Activated CD4-positive, alpha-beta T cell treated with anti-CD3 and anti-CD28 coated beads, Interleukin-2, Interleukin-6, amounts not matched to agents 100 ng/mL and 50 ng/mL, durations not matched to agents 16 hours and 8 hours (primary cell): ENCODE results near the gene ABCC3.
A peak's percentile ranks its signal among the peaks of the same experiment; 100 is the strongest.
"Not testable (repeated sequence)": the region's sequence is repeated elsewhere in the genome, so short reads cannot be mapped to it uniquely, and the experiment has no call there.

Source experiments
- DNase-seq: peaks from one replicate; pipeline ENCODE4 v3.0.0-alpha.2; 2020

ABCC3 gene

DNA sequence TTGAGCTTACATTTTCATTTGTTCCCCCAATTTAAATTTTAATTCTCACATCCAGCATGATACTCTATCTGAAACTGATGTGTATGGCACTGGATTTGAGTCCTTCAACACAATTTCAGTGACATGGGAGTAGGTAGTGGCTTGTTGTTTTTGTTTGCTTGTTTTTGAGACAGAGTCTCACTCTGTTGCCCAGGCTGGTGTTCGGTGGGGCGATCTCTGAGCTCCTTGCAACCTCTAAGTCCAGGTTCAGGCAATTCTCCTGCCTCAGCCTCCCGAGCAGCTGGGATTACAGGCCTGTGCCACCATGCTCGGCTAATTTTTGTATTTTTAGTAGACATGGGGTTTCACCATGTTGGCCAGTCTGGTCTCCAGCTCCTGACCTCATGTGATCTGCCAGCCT is 74.4 kb downstream of the ABCC3 start:
- not testable (repeated sequence) for DNase-seq

GRCh38 chr17:50710025-50710424 is 75.3 kb downstream of the ABCC3 start:
- no peak for DNase-seq

DNA sequence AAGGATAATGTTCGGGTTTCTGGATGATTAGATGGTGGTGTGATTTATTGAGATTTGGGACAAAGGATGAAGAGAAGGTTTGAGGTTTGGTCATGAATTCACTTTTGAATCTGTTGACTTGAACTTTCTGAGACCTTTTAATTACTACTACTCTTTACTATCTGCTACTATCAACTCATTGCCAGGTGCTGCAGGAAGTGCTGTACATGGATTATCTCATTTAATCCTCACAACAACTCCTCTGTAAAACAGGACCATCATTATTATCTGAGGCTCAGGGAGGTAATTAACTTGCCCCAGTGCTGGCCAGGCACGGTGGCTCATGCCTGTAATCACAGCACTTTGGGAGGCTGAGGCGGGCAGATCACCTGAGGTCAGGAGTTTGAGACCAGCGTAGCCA is 76.0 kb downstream of the ABCC3 start:
- no peak for DNase-seq

DNA sequence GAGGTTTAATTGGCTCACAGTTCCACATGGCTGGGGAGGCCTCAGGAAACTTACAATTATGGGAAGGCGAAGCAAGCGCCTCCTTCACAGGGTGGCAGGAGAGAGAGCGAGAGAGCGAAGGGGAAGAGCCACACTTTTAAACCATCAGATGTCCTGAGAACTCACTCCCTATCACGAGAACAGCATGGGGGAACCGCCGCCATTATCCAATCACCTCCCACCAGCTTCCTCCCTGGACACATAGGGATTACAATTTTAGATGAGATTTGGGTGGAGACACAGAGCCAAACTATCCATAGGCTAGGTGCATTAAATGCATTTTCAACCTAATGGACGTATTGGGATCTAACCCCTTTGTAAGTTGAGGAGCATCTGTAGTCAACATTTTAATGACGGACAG is 78.0 kb downstream of the ABCC3 start:
- no peak for DNase-seq

DNA sequence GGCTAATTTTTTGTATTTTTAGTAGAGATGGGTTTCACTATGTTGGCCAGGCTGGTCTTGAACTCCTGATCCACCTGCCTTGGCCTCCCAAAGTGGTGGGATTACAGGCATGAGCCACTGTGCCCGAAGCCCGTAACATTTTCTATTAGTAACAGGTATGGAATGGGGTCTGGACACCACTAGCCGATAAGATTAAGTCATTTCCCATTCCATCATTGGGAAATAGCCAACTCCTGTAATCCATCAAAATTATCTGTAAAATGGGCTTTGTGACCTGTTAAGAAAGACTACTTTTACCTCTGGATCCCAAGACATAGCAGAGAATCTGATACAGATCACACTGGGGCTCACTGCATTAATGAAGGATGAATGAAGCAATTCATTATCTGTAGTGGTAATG is 80.8 kb downstream of the ABCC3 start:
- DNase-seq: no peak

- peak; percentile 97 for DNase-seq
Observed at GRCh38 chr17:50719144-50719923, 84.7 kb downstream of the ABCC3 start, which contains the start of gene LUC7L3. Gene LUC7L3, plus strand, starts transcription at chr17:50719603. Its CDS starts 130 bp downstream, at chr17:50719733.

DNA sequence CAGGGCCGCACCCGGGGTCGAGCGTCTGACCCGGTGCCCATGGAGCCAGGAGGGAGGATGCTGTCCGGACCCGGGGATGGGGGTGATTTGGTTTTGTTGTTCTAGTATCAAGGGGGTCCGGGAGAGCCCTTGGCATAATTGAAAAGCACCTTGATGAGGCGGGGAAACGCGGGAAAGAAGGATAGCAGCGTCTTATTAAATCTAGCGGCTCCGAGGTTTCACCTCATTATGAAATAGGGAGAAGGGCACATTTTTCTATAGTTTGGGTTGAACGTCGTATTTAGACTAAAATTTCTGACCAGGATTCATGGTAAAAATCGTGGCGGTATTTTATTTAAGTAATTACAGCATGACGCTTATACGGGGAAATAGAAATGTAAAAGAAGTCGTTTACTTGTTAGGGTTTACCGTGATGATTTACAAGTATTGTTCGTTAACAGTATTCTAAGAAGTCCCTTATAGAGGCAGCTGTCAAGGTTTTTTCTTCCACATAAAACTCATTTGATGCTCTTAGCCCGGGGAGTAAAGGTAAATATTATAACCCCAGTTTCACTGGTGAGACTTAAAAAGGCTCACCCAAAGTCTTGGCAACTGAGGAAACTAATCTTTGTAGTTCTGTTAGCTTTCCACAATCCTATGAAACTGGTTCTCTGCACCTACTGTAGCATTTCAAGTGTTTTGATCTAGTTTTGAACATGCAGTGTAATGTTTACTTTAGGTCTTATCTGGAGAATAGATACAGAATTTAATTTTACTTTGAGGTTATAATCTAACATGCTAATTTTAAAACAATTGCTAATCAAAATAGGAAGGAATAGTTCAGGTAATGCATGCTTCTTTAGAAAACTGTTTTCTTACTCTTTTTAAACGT is 85.5 kb downstream of the ABCC3 start:
- no peak for DNase-seq

GRCh38 chr17:50721194-50722010 is 86.7 kb downstream of the ABCC3 start:
- peak; percentile 43 for DNase-seq

DNA sequence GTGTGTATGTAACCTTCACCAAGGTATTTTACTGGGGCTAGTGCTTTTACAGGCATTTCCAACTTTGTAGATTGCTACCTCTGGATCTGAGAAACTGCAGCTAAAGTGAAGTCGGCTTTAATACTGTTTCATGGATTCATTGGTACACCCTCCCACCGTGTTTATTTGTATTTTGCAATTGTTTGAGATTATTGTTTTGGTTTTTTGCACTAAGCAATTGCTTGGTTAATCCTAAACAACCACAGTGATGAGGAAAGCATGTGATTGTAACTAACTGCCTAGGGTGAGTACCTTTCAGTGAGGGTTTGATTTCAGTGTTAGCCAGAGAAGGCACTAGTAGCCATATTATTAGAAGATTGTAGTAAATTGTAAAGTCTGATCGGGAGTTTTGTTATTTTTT is 88.1 kb downstream of the ABCC3 start:
- no peak for DNase-seq

GRCh38 chr17:50724622-50725021 is 89.9 kb downstream of the ABCC3 start:
- not testable (repeated sequence) for DNase-seq

DNA sequence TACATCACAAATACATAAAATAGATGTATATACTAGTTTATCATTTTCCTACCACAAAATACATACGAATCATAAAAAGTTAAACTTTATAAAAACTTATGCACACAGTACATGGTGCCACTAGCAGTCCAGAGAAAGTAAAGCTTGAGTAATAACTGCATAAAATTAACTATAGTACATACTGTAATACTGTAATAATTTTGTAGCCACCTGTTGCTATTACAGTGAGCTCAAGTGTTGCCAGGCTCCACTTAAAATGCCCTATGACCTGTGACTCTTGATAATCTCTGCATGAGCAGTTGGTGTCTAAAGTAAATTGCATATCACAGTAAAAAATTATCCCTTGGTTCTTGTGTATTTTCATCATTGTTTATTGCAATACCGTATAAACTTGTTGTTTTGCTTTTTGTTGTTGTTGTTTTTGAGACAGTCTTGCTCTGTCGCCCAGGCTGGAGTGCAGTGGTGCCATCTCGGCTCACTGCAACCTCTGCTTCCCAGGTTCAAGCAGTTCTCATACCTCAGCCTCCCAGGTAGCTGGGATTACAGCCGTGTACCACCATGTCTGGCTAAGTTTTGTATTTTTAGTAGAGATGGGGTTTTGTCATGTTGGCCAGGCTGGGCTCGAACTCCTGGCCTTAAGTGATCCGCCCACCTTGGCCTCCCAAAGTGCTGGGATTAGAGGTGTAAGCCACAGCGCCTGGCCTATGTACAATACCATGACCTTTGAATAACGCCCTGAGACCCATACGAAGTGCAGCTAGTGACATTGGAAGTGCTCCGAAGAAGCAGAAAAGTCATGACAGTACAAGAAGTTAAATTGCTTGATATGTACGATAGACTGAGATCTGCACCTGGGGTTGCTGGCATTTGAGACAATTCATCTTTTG is 91.3 kb downstream of the ABCC3 start:
- no peak for DNase-seq

DNA sequence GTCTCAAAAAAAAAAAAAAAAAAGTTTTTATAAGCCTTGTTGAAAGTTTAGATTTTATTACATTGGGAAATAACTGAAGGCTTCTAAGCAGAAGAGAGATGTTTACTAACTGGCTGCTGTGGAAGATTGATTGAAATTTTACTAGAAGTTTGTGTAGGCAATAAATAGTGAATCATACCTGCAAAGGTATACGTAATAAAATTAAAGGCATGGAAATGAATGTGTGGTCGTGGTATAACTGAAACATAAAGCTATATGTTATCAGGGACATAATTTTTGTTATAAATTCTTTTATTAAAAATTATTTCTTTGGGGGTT is 93.4 kb downstream of the ABCC3 start:
- no peak for DNase-seq

DNA sequence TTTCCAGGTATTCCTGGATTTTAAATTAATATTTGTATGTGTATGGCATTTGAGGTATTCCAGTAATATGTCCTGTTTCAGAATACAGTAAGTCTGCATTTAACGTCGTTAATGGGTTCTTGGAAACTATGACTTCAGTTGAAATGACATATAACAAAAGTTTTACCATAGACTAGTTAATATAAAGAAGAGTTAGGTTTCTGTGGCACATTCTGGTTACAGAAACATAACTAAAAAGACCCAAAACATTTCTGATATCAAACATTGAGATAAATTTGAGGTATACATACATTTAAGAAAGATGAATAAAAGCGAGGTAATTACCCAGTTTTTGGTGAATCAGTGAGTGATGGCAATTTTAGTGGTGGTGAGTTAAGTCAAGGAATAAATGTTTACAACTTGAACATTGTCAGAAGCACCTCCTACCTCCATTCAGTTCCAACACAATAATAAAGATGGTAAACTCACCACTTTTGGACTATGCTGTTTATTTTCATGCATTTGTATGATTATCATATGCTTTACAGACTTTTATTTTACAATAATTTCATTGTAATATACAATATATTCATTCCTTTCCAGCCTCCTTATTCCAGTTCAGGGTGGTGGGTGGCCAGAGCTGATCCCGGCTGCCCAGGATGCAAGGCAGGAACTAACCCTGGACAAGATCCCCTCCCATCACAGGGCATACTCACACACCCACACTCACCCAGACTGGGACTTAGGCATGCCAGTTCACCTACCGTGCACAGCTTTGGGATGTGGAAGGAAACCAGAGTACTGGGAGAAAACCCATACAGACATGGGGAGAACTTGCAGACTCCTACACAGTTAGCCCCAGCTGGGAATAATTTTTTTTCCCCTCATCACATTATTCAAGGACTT is 94.4 kb downstream of the ABCC3 start:
- DNase-seq: no peak

DNA sequence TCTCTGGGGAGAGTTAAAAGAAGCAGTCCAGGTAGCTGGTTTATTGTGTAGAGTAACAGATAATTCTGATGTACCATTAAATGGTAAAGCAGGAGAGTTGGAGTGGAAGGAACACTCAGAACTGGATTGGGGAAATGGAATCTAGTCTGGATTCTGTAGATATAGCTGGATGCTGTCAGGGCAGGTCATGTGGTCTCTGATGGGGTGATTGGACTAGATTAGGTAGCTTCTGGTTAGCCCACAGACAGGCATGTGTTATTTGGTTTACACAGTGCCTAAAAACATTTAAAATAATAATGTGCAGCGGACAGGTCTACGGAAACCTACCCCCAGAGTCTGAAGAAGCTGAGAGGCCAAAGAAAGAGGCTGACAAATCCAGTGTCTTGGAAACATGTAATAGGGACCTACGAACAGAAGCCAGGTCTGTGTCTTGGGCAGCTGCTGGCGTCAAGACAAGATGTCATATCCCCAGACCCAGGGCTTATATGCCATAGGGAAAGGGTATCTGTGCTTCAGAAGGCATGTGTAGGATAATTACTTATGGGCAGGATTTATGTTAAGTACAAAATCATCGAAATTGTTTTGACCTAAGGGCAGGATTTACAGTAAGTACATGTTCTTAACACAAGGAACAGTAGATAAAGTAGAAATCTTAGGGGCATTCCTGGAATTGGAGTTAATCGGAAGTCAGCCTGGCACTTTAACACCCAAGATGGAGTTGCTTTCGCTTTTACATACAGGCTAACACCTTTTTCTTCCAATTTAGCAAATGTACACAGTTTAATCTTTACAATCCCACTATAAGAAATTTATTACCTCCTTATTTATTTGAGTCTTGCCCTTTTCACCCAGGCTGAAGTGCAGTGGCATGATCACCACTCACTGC is 97.1 kb downstream of the ABCC3 start:
- no peak for DNase-seq

DNA sequence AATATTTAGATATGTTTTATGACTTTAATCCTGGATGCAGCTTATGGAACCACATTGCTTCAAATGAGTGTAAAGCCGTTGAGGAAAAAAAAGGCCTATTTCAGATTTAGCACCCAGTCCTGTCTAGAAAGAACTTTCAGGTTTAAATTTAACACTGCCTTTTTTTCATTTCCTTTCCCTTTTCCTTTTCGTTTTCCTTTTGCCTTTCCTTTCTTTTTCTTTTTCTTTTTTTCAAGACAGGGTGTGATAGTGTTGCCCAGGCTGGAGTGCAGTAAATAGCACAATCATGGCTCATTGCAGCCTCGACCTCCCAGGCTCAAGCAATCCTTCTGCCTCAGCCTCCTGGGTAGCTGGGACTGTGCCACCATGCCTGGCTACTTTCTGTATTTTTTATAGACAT is 100.6 kb downstream of the ABCC3 start:
- no peak for DNase-seq

GRCh38 chr17:50737118-50737698 is 102.5 kb downstream of the ABCC3 start:
- peak; percentile 30 for DNase-seq

GRCh38 chr17:50739098-50739497 is 104.4 kb downstream of the ABCC3 start:
- DNase-seq: no peak
